Hypothalamus (tissue), 51 donors: ENCODE data around the gene MEGF6.
A peak's percentile ranks its signal among the peaks of the same experiment; 100 is the strongest.

ENCODE experiments used
- DNase-seq, 51 donors: peaks; one replicate each; lab custom pipeline; 2025; lab: John Stamatoyannopoulos, UW

The MEGF6 gene

GRCh38 chr1:3479511-3480368 is 131.6 kb downstream of the MEGF6 start:
- DNase-seq, result no peak

GRCh38 chr1:3478187-3478586 is 133.1 kb downstream of the MEGF6 start:
- no peak for DNase-seq

GRCh38 chr1:3477241-3477995 is 133.9 kb downstream of the MEGF6 start:
- DNase-seq, result no peak

GRCh38 chr1:3476666-3477065 is 134.6 kb downstream of the MEGF6 start:
- DNase-seq, result no peak

GRCh38 chr1:3475839-3476573 is 135.3 kb downstream of the MEGF6 start:
- no peak for DNase-seq

- no peak for DNase-seq
Measured at GRCh38 chr1:3474421-3474820, 136.9 kb downstream of the MEGF6 start.

- no peak for DNase-seq
Measured at GRCh38 chr1:3474016-3474415, 137.3 kb downstream of the MEGF6 start.

GRCh38 chr1:3473381-3473844 is 137.9 kb downstream of the MEGF6 start:
- peak in 4 of 51 donors; percentile 15 to 31 (median 22) for DNase-seq

- DNase-seq, result no peak
Measured at GRCh38 chr1:3472906-3473305, 138.4 kb downstream of the MEGF6 start.

- DNase-seq, result no peak
Measured at GRCh38 chr1:3472088-3472850, 139.0 kb downstream of the MEGF6 start.

GRCh38 chr1:3471356-3472087 is 139.8 kb downstream of the MEGF6 start:
- DNase-seq, result peak in 14 of 51 donors; percentile 12 to 60 (median 37)

GRCh38 chr1:3470650-3471355 is 140.5 kb downstream of the MEGF6 start:
- no peak for DNase-seq

GRCh38 chr1:3469849-3470649 is 141.3 kb downstream of the MEGF6 start:
- no peak for DNase-seq

- no peak for DNase-seq
Measured at GRCh38 chr1:3469104-3469848, 142.0 kb downstream of the MEGF6 start.

- DNase-seq, result no peak
Measured at GRCh38 chr1:3468236-3469103, 142.8 kb downstream of the MEGF6 start.
